BE2C (cell line): Measurements from ENCODE around the gene SMC1A. TPM values are rescaled to one million over a fixed set of nuclear protein-coding genes. Genes with fewer than 3 reads are reported as not detected.
"Not testable (repeated sequence)": the region's sequence is repeated elsewhere in the genome, so short reads cannot be mapped to it uniquely, and the experiment has no call there.

Experiments
- DNase-seq: peaks from one replicate; pipeline ENCODE4 v3.0.0-alpha.2; 2020
- H3K27me3 ChIP-seq: fragments of 250-450 bp; sonication (Bioruptor Pico); 2 replicates; pipeline ENCODE4 v1.5.1; 2020; ENCODE audit warnings: mild to moderate bottlenecking
- H3K36me3 ChIP-seq: fragments of 250-450 bp; sonication (Bioruptor Pico); 2 replicates; pipeline ENCODE4 v1.5.1; 2020; ENCODE audit warnings: mild to moderate bottlenecking
- H3K4me1 ChIP-seq: fragments of 250-450 bp; sonication (Bioruptor Pico); 2 replicates; pipeline ENCODE4 v1.5.1; 2020
- H3K4me3 ChIP-seq: 2 replicates; pipeline ENCODE4 v1.5.1; 2011; ENCODE audit warnings: low read depth, low read length
- H3K9me3 ChIP-seq: fragments of 250-450 bp; sonication (Bioruptor Pico); 2 replicates; pipeline ENCODE4 v1.5.1; 2020
- CTCF ChIP-seq: IDR thresholded peaks from 2 replicates; pipeline ENCODE4 v1.5.1; 2012; ENCODE audit warnings: mild to moderate bottlenecking, low read depth, low read length
- polyA plus RNA-seq: library from polyadenylated mRNA; unstranded; fragments of >200 nt; gene quantifications from one replicate; pipeline ENCODE4 v1.2.1, GENCODE V29; 2012; ENCODE audit warnings: low read depth, missing spikeins; ENCODE audit not compliant: insufficient read length, insufficient read depth

Gene SMC1A
- 48.1 TPM for polyA plus RNA-seq

- Histone ChIP-seq H3K4me1 (no peaks in the 10 kb centered on the region), H3K4me3 (peak within 1 kb of the TSS; percentile 85), H3K27me3 (no peaks in the 10 kb centered on the region), H3K36me3 (0 out of 2 replicates have a peak, but pooled peaks cover 3% of the 10 kb centered on the region), H3K9me3 (no peaks in the 10 kb centered on the region)
- TF ChIP-seq CTCF = no peak
- DNase-seq = peak; percentile 96
Observed at GRCh38 chrX:53422086-53422860, at the start of gene SMC1A. SMC1A (minus strand) TSS chrX:53422654; CDS start chrX:53422600, 54 bp downstream.

- Histone ChIP-seq H3K4me3 (no peak overlapping the region), H3K9me3 (no peaks in the 10 kb centered on the region), H3K27me3 (no peaks in the 10 kb centered on the region), H3K4me1 (no peaks in the 10 kb centered on the region), H3K36me3 (no peaks in the 10 kb centered on the region)
- no peak for TF ChIP-seq CTCF
- no peak for DNase-seq
Observed at GRCh38 chrX:53471346-53471745, 48.9 kb upstream of the SMC1A start.

GRCh38 chrX:53468659-53469058 is 46.2 kb upstream of the SMC1A start:
- not testable (repeated sequence) for H3K4me1 ChIP-seq, H3K27me3 ChIP-seq, H3K4me3 ChIP-seq, H3K9me3 ChIP-seq, H3K36me3 ChIP-seq, DNase-seq

- DNase-seq = no peak
- no peaks in the 10 kb centered on the region for H3K4me1 ChIP-seq
- H3K36me3 ChIP-seq = no peaks in the 10 kb centered on the region
- no peak overlapping the region for H3K4me3 ChIP-seq
- TF ChIP-seq CTCF = 0 out of 2 replicates have a peak, but pooled peaks have one; percentile 13
- H3K27me3 ChIP-seq = peaks cover 3% of the 10 kb centered on the region; the same call in 1 of the 2 replicates
- H3K9me3 ChIP-seq = no peaks in the 10 kb centered on the region
Observed at GRCh38 chrX:53458082-53458481, 35.6 kb upstream of the SMC1A start.

GRCh38 chrX:53456254-53456653 is 33.8 kb upstream of the SMC1A start:
- DNase-seq = no peak
- H3K4me3 ChIP-seq = no peak overlapping the region
- H3K27me3 ChIP-seq = peaks cover 3% of the 10 kb centered on the region; the same call in 1 of the 2 replicates
- TF ChIP-seq CTCF = no peak
- H3K4me1 ChIP-seq = no peaks in the 10 kb centered on the region
- no peaks in the 10 kb centered on the region for H3K9me3 ChIP-seq
- H3K36me3 ChIP-seq = no peaks in the 10 kb centered on the region

GRCh38 chrX:53452812-53453211 is 30.4 kb upstream of the SMC1A start:
- no peak overlapping the region for H3K4me3 ChIP-seq
- peaks cover 3% of the 10 kb centered on the region; the same call in 1 of the 2 replicates for H3K27me3 ChIP-seq
- no peaks in the 10 kb centered on the region for H3K9me3 ChIP-seq
- no peaks in the 10 kb centered on the region for H3K36me3 ChIP-seq
- no peak for TF ChIP-seq CTCF
- no peak for DNase-seq
- H3K4me1 ChIP-seq = no peaks in the 10 kb centered on the region
